K562 (cell line): ENCODE measurements around the gene CENPQ. TPM values are rescaled to one million over a fixed set of nuclear protein-coding genes. Genes with fewer than 3 reads are reported as not detected.

Experiments
- CREM ChIP-seq: IDR thresholded peaks from 2 replicates; pipeline ENCODE4 v1.6.1; 2014; ENCODE audit warnings: antibody characterized with exemption, low read depth
- DPF2 ChIP-seq: fragments of 450-650 bp; IDR thresholded peaks from 2 replicates; pipeline ENCODE4 v1.6.1; 2016
- ETV6 ChIP-seq, 3 experiments: fragments of 150-350 bp in 1 of 3; sonication (generic) in 1 of 3; formaldehyde crosslinking in 1 of 3; IDR thresholded peaks; 2 replicates each; pipeline versions ENCODE4 v1.6.1 to v1.8.0; 2014 to 2022; ENCODE audit warnings: borderline replicate concordance in 2 of 3, low read depth in 2 of 3, antibody characterized with exemption in 1 of 3, low read length in 1 of 3, mild to moderate bottlenecking in 1 of 3, missing genetic modification reagents in 1 of 3
- FOXK2 ChIP-seq, 2 experiments: fragments of 450-650 bp; IDR thresholded peaks in 1 of 2; conservative IDR thresholded peaks in 1 of 2; 2 replicates each; pipeline ENCODE4 v1.6.1; 2016; ENCODE audit warnings: low read depth in 2 of 2, mild to moderate bottlenecking in 1 of 2
- HIVEP1 ChIP-seq: fragments of 250-450 bp; sonication (Bioruptor Pico); IDR thresholded peaks from 2 replicates; pipeline ENCODE4 v1.4.0; 2020; ENCODE audit warnings: mild to moderate bottlenecking
- HNRNPH1 ChIP-seq: fragments of 200-400 bp; formaldehyde crosslinking; optimal IDR thresholded peaks from 2 replicates; pipeline ENCODE3; 2017; ENCODE audit warnings: low read depth, mild to moderate bottlenecking, low read length, moderate library complexity
- KAT8 ChIP-seq: fragments of 450-650 bp; IDR thresholded peaks from 2 replicates; pipeline ENCODE4 v1.6.1; 2016; ENCODE audit warnings: low read depth, mild to moderate bottlenecking
- KHSRP ChIP-seq: fragments of 450-650 bp; IDR thresholded peaks from 2 replicates; pipeline ENCODE4 v1.6.1; 2017
- MCM3 ChIP-seq: fragments of 450-650 bp; IDR thresholded peaks from 2 replicates; pipeline ENCODE4 v1.6.1; 2016
- MEIS2 ChIP-seq: fragments of 450-650 bp; IDR thresholded peaks from 2 replicates; pipeline ENCODE4 v1.6.1; 2014; ENCODE audit warnings: mild to moderate bottlenecking; ENCODE audit not compliant: partially characterized antibody
- THRAP3 ChIP-seq: fragments of 450-650 bp; IDR thresholded peaks from 2 replicates; pipeline ENCODE4 v1.6.1; 2016; ENCODE audit warnings: mild to moderate bottlenecking, inconsistent platforms, borderline replicate concordance
- polyA plus RNA-seq, 8 experiments: library from polyadenylated mRNA; depleted of rRNA in 4 of 8; stranded (reverse) in 5 of 8; unstranded in 3 of 8; fragments of >200 nt; fragmentation: Nextera tagmentation in 2 of 8; fragmentation: Illumina TruSeq in 1 of 8; extraction: Ambion mirVana in 2 of 8; extraction: Trizol in 1 of 8; gene quantifications; 2 replicates each; pipeline versions ENCODE4 v1.2.1 to v1.2.3, GENCODE V29; 2011 to 2014; ENCODE audit warnings: inconsistent platforms in 1 of 8, missing spikeins in 1 of 8
- total RNA-seq, 7 experiments: library from RNA; depleted of rRNA in 6 of 7; stranded (reverse); fragments of >200 nt in 6 of 7; fragmentation: Illumina TruSeq in 2 of 7; extraction: Trizol in 2 of 7; gene quantifications; 2 replicates each; pipeline versions ENCODE4 v1.2.1 to v1.2.3, GENCODE V29; 2011 to 2021; ENCODE audit warnings: low replicate concordance in 1 of 7
- TF ChIP-seq, protein P1 (sequence below): fragments of 250-450 bp; sonication (Bioruptor Pico); IDR thresholded peaks from 2 replicates; pipeline ENCODE4 v1.5.0; 2021; ENCODE audit warnings: mild to moderate bottlenecking, moderate library complexity
- TF ChIP-seq, protein P2 (sequence below): sonication (generic); formaldehyde crosslinking; IDR thresholded peaks from 2 replicates; pipeline ENCODE4 v1.8.1; 2023; ENCODE audit warnings: mild to moderate bottlenecking, missing genetic modification reagents
- TF ChIP-seq, protein P3 (sequence below), 2 experiments: fragments of 450-650 bp; IDR thresholded peaks; 2 replicates each; pipeline ENCODE4 v1.6.1; 2016; ENCODE audit warnings: mild to moderate bottlenecking in 2 of 2, borderline replicate concordance in 1 of 2, low read depth in 1 of 2, moderate library complexity in 1 of 2

CENPQ gene
- total and polyA plus RNA-seq, 9 of the 15 experiments (the other 6 are each of a cell fraction or from before 2014, with no cell fraction given), result 12.7 to 48.3 (median 26.4) TPM

DNA sequence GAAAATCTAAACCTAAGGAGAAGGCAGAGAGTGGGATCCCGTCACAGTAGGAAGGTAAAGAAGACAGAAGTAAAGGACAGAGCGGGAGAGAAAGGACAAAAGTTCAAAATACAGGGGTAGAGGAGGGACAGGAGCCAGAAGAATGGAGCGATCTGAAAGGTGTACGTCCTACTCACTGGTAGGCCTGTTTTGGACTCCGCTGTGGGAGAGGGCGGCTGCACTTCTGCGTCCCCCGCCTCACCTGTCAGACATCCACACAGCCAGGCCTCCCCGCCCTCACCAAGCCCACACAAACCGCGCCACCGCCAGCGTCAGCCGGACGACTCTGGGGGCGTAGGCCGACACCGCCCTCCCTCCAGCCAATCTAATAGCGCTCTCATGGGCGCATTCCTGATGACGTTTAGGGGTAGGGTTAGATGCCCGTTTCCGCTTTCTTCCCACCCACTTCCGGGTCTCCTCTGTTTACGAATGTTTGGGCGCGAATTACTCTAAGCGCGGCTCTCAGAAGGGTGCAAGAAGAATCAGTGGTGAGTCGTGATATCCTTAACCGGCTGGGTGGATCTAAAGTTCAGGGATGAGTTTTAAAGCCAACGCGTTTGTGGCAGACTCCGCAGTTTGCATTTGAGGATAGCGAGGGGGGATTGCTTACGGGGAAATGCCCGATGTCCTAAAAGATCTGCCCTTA lies at the start of gene CENPQ, which contains the start of gene MMUT (continued):
- TF ChIP-seq HIVEP1 (CRISPR knock-in tag), result no peak
- TF ChIP-seq, protein P1, sequence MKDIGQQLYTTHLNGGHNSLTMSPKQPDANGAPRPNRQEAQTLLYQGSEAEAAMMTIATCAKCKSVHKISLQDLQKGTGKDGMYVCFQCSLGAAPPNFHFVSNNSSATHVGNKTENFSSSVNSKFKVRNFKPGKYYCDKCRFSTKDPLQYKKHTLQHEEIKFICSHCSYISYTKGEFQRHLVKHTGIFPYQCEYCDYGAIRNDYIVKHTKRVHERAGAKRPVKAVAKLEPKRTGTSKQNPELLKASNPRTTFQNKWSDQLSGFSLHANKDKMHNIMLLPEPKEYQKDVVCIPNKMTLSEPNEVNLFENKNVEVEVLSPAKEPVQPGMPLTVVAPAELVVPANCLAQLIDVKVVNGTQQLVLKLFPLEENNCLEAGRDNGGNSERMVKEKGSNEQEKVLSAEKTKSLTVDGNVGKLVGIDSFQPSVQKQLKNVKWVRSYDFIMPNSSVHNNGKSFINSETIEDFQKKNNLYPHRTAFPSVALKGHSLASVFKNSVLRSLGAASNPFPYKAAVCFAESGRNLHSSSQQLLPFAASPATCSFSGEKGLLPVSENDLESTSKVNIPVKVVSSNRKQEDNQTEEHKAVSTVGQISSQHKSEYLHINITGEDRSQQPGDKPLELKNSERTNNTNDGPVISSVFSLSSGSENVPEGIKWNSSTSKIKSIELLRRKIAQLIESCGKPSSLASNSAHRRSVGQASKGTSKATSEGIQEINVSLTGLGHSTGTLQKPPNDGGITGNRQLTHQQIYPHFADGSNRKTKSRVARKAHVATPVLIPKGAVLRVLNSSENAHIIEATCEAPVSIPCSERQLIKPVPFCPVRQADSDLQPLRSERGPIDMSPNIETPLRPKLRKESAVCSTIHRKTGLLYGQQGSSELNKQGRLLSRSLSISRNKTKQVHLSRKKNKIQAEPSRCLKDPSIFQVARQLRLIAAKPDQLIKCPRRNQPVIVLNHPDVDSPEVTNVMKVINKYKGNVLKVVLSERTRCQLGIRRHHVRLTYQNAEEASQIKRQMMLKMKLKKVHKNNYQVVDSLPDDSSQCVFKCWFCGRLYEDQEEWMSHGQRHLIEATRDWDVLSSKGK (CRISPR knock-in tag), result no peak
- TF ChIP-seq KAT8, result no peak
- TF ChIP-seq MEIS2, result peak; percentile 52
- no peak for TF ChIP-seq MCM3
- TF ChIP-seq HNRNPH1, result no peak
- TF ChIP-seq FOXK2 (conservative IDR thresholded peaks at IDR 0.05 in 1 of 2, IDR thresholded peaks at IDR 0.05 in 1 of 2; ENCODE audit: low read depth in 2 of 2), result peak; percentile 99 to 100
- TF ChIP-seq, protein P2, sequence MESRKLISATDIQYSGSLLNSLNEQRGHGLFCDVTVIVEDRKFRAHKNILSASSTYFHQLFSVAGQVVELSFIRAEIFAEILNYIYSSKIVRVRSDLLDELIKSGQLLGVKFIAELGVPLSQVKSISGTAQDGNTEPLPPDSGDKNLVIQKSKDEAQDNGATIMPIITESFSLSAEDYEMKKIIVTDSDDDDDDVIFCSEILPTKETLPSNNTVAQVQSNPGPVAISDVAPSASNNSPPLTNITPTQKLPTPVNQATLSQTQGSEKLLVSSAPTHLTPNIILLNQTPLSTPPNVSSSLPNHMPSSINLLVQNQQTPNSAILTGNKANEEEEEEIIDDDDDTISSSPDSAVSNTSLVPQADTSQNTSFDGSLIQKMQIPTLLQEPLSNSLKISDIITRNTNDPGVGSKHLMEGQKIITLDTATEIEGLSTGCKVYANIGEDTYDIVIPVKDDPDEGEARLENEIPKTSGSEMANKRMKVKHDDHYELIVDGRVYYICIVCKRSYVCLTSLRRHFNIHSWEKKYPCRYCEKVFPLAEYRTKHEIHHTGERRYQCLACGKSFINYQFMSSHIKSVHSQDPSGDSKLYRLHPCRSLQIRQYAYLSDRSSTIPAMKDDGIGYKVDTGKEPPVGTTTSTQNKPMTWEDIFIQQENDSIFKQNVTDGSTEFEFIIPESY (CRISPR knock-in tag), result no peak
- TF ChIP-seq, protein P3, sequence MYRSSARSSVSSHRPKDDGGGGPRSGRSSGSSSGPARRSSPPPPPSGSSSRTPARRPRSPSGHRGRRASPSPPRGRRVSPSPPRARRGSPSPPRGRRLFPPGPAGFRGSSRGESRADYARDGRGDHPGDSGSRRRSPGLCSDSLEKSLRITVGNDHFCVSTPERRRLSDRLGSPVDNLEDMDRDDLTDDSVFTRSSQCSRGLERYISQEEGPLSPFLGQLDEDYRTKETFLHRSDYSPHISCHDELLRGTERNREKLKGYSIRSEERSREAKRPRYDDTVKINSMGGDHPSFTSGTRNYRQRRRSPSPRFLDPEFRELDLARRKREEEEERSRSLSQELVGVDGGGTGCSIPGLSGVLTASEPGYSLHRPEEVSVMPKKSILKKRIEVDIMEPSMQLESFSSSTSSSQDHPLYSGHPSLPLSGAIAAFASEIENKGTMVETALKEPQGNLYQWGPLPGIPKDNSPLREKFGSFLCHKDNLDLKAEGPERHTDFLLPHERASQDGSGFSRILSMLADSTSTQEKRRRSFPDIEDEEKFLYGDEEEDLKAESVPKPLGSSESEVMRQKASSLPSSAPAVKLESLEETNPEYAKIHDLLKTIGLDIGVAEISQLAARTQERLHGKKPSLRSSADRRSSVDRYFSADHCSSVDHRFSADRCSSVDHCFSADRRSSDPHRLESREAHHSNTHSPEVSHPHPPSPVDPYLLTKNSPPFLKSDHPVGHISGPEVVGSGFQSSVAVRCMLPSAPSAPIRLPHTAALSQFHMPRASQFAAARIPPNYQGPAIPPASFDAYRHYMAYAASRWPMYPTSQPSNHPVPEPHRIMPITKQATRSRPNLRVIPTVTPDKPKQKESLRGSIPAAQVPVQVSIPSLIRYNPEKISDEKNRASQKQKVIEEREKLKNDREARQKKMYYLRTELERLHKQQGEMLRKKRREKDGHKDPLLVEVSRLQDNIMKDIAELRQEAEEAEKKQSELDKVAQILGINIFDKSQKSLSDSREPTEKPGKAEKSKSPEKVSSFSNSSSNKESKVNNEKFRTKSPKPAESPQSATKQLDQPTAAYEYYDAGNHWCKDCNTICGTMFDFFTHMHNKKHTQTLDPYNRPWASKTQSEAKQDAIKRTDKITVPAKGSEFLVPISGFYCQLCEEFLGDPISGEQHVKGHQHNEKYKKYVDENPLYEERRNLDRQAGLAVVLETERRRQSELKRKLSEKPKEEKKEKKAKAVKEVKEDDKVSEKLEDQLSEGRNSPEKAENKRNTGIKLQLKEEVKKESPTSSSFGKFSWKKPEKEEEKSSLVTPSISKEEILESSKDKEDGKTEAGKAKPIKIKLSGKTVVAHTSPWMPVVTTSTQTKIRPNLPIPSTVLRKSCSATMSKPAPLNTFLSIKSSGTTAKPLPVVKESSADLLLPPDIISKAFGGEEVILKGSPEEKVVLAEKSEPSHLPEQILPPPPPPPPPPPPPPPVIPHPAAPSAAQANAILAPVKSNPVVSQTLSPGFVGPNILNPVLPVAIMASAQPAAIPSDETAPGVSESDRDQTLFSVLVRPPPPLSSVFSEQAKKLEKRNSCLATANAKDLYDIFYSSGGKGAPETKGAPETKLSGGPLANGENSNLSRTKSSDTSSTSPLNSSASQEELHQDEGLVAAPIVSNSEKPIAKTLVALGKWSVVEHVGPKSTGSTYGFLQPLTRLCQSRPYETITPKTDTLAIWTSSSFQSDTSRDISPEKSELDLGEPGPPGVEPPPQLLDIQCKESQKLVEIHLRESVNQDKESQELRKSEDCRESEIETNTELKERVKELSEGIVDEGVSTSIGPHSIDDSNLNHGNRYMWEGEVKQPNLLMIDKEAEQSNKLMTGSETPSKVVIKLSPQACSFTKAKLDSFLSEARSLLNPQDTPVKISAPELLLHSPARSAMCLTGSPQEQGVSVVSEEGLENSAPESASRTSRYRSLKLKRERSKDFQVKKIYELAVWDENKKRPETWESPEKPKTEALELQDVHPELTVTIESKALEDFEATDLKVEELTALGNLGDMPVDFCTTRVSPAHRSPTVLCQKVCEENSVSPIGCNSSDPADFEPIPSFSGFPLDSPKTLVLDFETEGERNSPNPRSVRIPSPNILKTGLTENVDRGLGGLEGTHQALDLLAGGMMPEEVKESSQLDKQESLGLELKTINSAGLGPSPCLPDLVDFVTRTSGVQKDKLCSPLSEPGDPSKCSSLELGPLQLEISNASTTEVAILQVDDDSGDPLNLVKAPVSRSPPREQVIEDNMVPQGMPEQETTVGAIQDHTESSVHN (IDR thresholded peaks at IDR 0.05; ENCODE audit: borderline replicate concordance in 1 of 2, low read depth in 1 of 2), result no peak
- TF ChIP-seq THRAP3, result 0 out of 2 replicates have a peak, but pooled peaks have one; percentile 17
- TF ChIP-seq DPF2, result no peak; the same call in 1 of the 2 replicates
- peak; percentile 91 for TF ChIP-seq KHSRP
- peak; percentile 38 to 67; a peak in 2 of 4 replicates for TF ChIP-seq ETV6 (IDR thresholded peaks at IDR 0.05; ENCODE audit: borderline replicate concordance in 1 of 2, low read depth in 2 of 2, low read length in 1 of 2)
- TF ChIP-seq ETV6 (CRISPR knock-in tag; IDR thresholded peaks at IDR 0.05; ENCODE audit: borderline replicate concordance), result no peak
- TF ChIP-seq CREM, result peak; percentile 100
